GM06990 (cell line): ENCODE results near the gene PRM2.

Source experiments
- DNase-seq: peaks from one replicate; pipeline ENCODE4 v3.0.0-alpha.2; 2011; ENCODE audit not compliant: insufficient read length; ENCODE audit errors: extremely low read depth
- H3K27me3 ChIP-seq: replicated peaks from 2 replicates; pipeline ENCODE4 v1.6.0; 2011; ENCODE audit warnings: low read length; ENCODE audit not compliant: control insufficient read depth, insufficient read depth
- H3K36me3 ChIP-seq: 2 replicates; pipeline ENCODE4 v1.5.1; 2011; ENCODE audit warnings: low read length; ENCODE audit not compliant: control insufficient read depth, insufficient read depth
- H3K4me3 ChIP-seq: replicated peaks from 2 replicates; pipeline ENCODE4 v1.5.1; 2011; ENCODE audit warnings: low read depth, mild to moderate bottlenecking, control low read depth, low read length
- TF ChIP-seq, protein P1 (sequence below): IDR thresholded peaks from 2 replicates; pipeline ENCODE4 v1.5.1; 2011; ENCODE audit warnings: low read length, control low read depth, mild to moderate bottlenecking, inconsistent platforms; ENCODE audit not compliant: insufficient read depth, poor library complexity, severe bottlenecking

Gene PRM2

GRCh38 chr16:11274964-11275363 is 1.3 kb downstream of the PRM2 start:
- Histone ChIP-seq H3K36me3 (no peaks in the 10 kb centered on the region), H3K27me3 (no peaks in the 10 kb centered on the region; the same call in 1 of the 2 replicates), H3K4me3 (no peak overlapping the region)
- TF ChIP-seq, protein P1, sequence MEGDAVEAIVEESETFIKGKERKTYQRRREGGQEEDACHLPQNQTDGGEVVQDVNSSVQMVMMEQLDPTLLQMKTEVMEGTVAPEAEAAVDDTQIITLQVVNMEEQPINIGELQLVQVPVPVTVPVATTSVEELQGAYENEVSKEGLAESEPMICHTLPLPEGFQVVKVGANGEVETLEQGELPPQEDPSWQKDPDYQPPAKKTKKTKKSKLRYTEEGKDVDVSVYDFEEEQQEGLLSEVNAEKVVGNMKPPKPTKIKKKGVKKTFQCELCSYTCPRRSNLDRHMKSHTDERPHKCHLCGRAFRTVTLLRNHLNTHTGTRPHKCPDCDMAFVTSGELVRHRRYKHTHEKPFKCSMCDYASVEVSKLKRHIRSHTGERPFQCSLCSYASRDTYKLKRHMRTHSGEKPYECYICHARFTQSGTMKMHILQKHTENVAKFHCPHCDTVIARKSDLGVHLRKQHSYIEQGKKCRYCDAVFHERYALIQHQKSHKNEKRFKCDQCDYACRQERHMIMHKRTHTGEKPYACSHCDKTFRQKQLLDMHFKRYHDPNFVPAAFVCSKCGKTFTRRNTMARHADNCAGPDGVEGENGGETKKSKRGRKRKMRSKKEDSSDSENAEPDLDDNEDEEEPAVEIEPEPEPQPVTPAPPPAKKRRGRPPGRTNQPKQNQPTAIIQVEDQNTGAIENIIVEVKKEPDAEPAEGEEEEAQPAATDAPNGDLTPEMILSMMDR, result no peak
- no peak for DNase-seq

DNA sequence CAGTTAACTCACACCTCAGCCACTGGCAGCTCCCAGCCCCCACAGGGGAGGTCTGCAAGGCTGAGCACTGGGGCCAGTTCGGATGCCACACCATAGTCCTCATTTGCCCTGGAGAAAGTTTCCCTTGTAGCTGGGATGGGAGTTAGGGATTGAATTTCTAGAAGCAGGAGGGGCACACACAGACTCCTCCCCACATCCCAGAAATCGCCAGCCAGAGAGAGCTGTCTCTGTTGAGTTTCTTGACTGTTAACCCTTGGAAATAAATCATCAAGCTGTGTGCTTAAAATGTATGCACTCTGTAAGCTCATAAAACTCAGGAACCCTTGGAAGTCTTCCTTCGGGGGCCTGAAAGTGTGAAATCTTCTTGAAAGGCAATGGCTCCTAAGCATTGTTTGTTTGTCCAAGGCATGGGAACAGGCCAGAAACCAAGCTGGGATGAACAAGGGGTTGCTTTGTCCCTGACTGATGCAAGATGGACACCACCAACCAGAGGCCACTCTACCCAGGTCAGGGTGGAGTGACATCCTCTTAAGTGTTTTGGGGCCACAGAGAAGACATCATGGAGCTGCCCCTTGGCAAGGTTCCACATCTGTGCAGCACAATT is 2.5 kb downstream of the PRM2 start:
- DNase-seq, result no peak
- Histone ChIP-seq H3K27me3 (no peaks in the 10 kb centered on the region; the same call in 1 of the 2 replicates), H3K4me3 (no peak overlapping the region), H3K36me3 (no peaks in the 10 kb centered on the region)
- TF ChIP-seq, protein P1, result no peak

DNA sequence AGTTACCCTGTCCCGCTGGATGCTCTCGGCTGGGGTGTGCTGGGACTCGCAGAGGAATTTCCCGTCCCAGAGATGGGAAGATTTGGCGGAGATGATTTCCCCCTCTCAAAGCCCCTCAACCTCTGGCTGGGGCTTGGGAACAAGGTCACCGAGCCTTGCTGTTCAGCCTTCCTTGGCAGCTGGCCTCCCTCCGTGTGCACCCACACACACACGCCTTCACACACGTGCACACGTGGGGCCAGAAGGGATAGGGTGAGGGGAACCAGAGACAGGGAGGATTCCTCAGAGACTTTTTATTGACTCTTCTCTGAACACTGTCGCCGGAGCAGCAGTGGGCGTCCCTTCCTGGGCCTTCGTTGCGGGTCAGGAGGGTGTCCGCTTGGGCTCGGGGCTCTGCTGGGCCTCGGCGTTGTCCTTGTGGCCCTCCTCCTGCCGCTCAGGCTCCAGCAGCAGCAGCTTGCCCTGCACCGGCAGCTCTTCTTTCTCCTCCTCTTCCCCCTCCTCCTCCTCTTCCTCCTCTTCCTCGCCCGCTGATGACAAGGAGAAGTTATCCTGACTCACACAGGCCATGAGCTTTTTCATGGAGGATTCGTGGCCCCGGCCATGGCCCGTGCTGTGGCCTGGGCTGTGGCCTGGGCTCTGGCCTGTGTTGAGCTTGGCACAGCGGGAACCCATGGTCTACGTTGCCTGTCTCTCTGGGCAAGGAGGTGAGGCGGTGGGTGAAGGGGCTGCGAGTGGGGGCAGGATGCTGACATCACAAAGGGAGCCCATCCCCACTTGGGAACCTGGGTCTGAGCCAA is 3.2 kb downstream of the PRM2 start, which contains the start of gene PRM3:
PRM3 (minus strand) TSS at position 709 of the 800 bp plus-strand sequence; CDS start at position 675, 34 bp downstream.
- Histone ChIP-seq H3K36me3 (no peaks in the 10 kb centered on the region), H3K4me3 (no peak within 1 kb of the TSS), H3K27me3 (no peaks in the 10 kb centered on the region; the same call in 1 of the 2 replicates)
- no peak for DNase-seq
- TF ChIP-seq, protein P1, result no peak

DNA sequence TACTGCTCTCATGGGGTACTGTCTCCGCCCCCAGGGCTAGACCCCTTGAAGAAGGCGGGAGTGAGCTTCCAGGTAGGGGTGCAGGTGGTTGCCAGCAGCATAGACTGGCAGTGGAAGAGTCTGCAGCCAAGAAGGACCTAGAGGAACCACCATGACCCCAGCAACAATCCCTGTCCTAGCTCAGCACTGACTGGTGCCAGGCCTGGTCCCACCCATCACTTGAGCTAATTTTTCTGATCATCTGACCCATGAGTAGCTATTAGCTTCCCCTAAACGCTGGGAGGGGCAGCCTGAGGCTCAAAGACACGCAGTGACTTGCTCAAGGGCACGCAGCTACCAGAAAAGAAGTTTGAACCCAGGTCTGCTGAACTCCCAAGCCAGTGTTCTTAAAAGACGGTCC is 3.8 kb downstream of the PRM2 start:
- H3K27me3 ChIP-seq, result no peaks in the 10 kb centered on the region; the same call in 1 of the 2 replicates
- H3K4me3 ChIP-seq, result no peak overlapping the region
- TF ChIP-seq, protein P1, result no peak
- no peaks in the 10 kb centered on the region for H3K36me3 ChIP-seq
- no peak for DNase-seq

DNA sequence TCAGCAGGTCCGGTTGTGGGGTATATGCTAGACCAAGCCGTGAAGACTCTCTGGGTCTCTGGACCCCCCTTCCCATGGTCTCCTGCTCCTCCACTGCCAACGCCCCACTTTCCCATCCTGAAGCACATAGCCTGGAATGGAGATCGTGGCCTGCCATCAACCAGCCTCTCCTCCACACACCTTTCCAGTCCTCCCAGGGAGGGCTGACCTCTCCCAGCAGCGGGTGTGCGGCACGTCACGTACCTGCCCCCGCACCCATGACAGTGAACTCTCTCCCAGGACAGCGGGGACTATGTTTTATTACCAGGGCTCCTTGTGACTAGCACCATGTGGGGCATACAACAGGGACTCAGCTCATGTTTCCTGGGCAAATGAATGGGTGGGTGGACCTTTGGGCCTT is 4.7 kb downstream of the PRM2 start:
- no peak overlapping the region for H3K4me3 ChIP-seq
- H3K36me3 ChIP-seq, result no peaks in the 10 kb centered on the region
- no peaks in the 10 kb centered on the region; the same call in 1 of the 2 replicates for H3K27me3 ChIP-seq
- TF ChIP-seq, protein P1, result no peak
- DNase-seq, result no peak
